ENCODE data around the gene CCDC201. TPM values are rescaled to one million over a fixed set of nuclear protein-coding genes. Genes with fewer than 3 reads are reported as not detected.

CCDC201 gene
- not detected for total RNA-seq

- H3K4me1 ChIP-seq (ENCODE audit: insufficient read depth, low read length), result no peaks in the 10 kb centered on the region
- no peak within 1 kb of the TSS for H3K4me3 ChIP-seq (ENCODE audit: low read length)
- H3K27me3 ChIP-seq (ENCODE audit: insufficient read depth, low read length), result no peaks in the 10 kb centered on the region
- no peaks in the 10 kb centered on the region for H3K9me3 ChIP-seq (ENCODE audit: low read depth, low read length)
Measured at GRCh38 chr7:45873035-45873354, at the start of gene CCDC201. Gene CCDC201, minus strand, starts transcription at chr7:45873082. Its CDS starts 75 bp downstream, at chr7:45873007.

GRCh38 chr7:45921699-45922519, 49.0 kb upstream of the CCDC201 start:
- Histone ChIP-seq H3K27me3 (ENCODE audit: insufficient read depth, low read length) (peaks cover 65% of the 10 kb centered on the region), H3K4me3 (ENCODE audit: low read length) (no peak overlapping the region), H3K9me3 (ENCODE audit: low read depth, low read length) (no peaks in the 10 kb centered on the region), H3K4me1 (ENCODE audit: insufficient read depth, low read length) (no peaks in the 10 kb centered on the region)

- Histone ChIP-seq H3K27me3 (ENCODE audit: insufficient read depth, low read length) (peaks cover 65% of the 10 kb centered on the region), H3K9me3 (ENCODE audit: low read depth, low read length) (no peaks in the 10 kb centered on the region), H3K4me3 (ENCODE audit: low read length) (no peak overlapping the region), H3K4me1 (ENCODE audit: insufficient read depth, low read length) (no peaks in the 10 kb centered on the region)
Measured at GRCh38 chr7:45921381-45921698, 48.5 kb upstream of the CCDC201 start.

GRCh38 chr7:45920502-45921380, 47.9 kb upstream of the CCDC201 start, which contains the start of gene IGFBP3:
Gene IGFBP3, minus strand, starts transcription at chr7:45921272. Its CDS starts 132 bp downstream, at chr7:45921140.
- Histone ChIP-seq H3K4me1 (ENCODE audit: insufficient read depth, low read length) (no peaks in the 10 kb centered on the region), H3K27me3 (ENCODE audit: insufficient read depth, low read length) (peaks cover 65% of the 10 kb centered on the region), H3K4me3 (ENCODE audit: low read length) (no peak within 1 kb of the TSS), H3K9me3 (ENCODE audit: low read depth, low read length) (no peaks in the 10 kb centered on the region)

- Histone ChIP-seq H3K4me1 (ENCODE audit: insufficient read depth, low read length) (no peaks in the 10 kb centered on the region), H3K9me3 (ENCODE audit: low read depth, low read length) (no peaks in the 10 kb centered on the region), H3K4me3 (ENCODE audit: low read length) (no peak overlapping the region), H3K27me3 (ENCODE audit: insufficient read depth, low read length) (peaks cover 62% of the 10 kb centered on the region)
Measured at GRCh38 chr7:45919993-45920459, 47.1 kb upstream of the CCDC201 start.

- no peak overlapping the region for H3K4me3 ChIP-seq (ENCODE audit: low read length)
- H3K27me3 ChIP-seq (ENCODE audit: insufficient read depth, low read length), result peaks cover 56% of the 10 kb centered on the region
- no peaks in the 10 kb centered on the region for H3K9me3 ChIP-seq (ENCODE audit: low read depth, low read length)
Measured at GRCh38 chr7:45919231-45919784, 46.4 kb upstream of the CCDC201 start.

GRCh38 chr7:45918556-45918955, 45.7 kb upstream of the CCDC201 start:
- no peaks in the 10 kb centered on the region for H3K4me1 ChIP-seq (ENCODE audit: insufficient read depth, low read length)
- H3K27me3 ChIP-seq (ENCODE audit: insufficient read depth, low read length), result peaks cover 49% of the 10 kb centered on the region
- H3K4me3 ChIP-seq (ENCODE audit: low read length), result no peak overlapping the region
- no peaks in the 10 kb centered on the region for H3K9me3 ChIP-seq (ENCODE audit: low read depth, low read length)

More at GRCh38 chr7:45919231-45919784, 46.4 kb upstream of the CCDC201 start:
- no peaks in the 10 kb centered on the region for H3K4me1 ChIP-seq (ENCODE audit: insufficient read depth, low read length)

- H3K4me3 ChIP-seq (ENCODE audit: low read length), result no peak overlapping the region
- peaks cover 43% of the 10 kb centered on the region for H3K27me3 ChIP-seq (ENCODE audit: insufficient read depth, low read length)
- H3K9me3 ChIP-seq (ENCODE audit: low read depth, low read length), result no peaks in the 10 kb centered on the region
- no peaks in the 10 kb centered on the region for H3K4me1 ChIP-seq (ENCODE audit: insufficient read depth, low read length)
Measured at GRCh38 chr7:45917658-45918057, 44.8 kb upstream of the CCDC201 start.

GRCh38 chr7:45917064-45917463, 44.2 kb upstream of the CCDC201 start:
- H3K4me1 ChIP-seq (ENCODE audit: insufficient read depth, low read length), result no peaks in the 10 kb centered on the region
- H3K27me3 ChIP-seq (ENCODE audit: insufficient read depth, low read length), result peaks cover 37% of the 10 kb centered on the region
- H3K4me3 ChIP-seq (ENCODE audit: low read length), result no peak overlapping the region
- H3K9me3 ChIP-seq (ENCODE audit: low read depth, low read length), result no peaks in the 10 kb centered on the region

- Histone ChIP-seq H3K4me1 (ENCODE audit: insufficient read depth, low read length) (no peaks in the 10 kb centered on the region), H3K9me3 (ENCODE audit: low read depth, low read length) (no peaks in the 10 kb centered on the region), H3K4me3 (ENCODE audit: low read length) (no peak overlapping the region), H3K27me3 (ENCODE audit: insufficient read depth, low read length) (peaks cover 29% of the 10 kb centered on the region)
Measured at GRCh38 chr7:45915606-45916005, 42.7 kb upstream of the CCDC201 start.

GRCh38 chr7:45914911-45915310, 42.0 kb upstream of the CCDC201 start:
- Histone ChIP-seq H3K27me3 (ENCODE audit: insufficient read depth, low read length) (peaks cover 23% of the 10 kb centered on the region), H3K9me3 (ENCODE audit: low read depth, low read length) (no peaks in the 10 kb centered on the region), H3K4me3 (ENCODE audit: low read length) (no peak overlapping the region), H3K4me1 (ENCODE audit: insufficient read depth, low read length) (no peaks in the 10 kb centered on the region)

GRCh38 chr7:45912972-45913371, 40.1 kb upstream of the CCDC201 start:
- H3K4me3 ChIP-seq (ENCODE audit: low read length), result no peak overlapping the region
- no peaks in the 10 kb centered on the region for H3K9me3 ChIP-seq (ENCODE audit: low read depth, low read length)
- peaks cover 4% of the 10 kb centered on the region for H3K27me3 ChIP-seq (ENCODE audit: insufficient read depth, low read length)
- H3K4me1 ChIP-seq (ENCODE audit: insufficient read depth, low read length), result no peaks in the 10 kb centered on the region

- no peaks in the 10 kb centered on the region for H3K9me3 ChIP-seq (ENCODE audit: low read depth, low read length)
- no peaks in the 10 kb centered on the region for H3K4me1 ChIP-seq (ENCODE audit: insufficient read depth, low read length)
- no peaks in the 10 kb centered on the region for H3K27me3 ChIP-seq (ENCODE audit: insufficient read depth, low read length)
- no peak overlapping the region for H3K4me3 ChIP-seq (ENCODE audit: low read length)
Measured at GRCh38 chr7:45911311-45911710, 38.4 kb upstream of the CCDC201 start.

GRCh38 chr7:45910855-45911254, 38.0 kb upstream of the CCDC201 start:
- H3K27me3 ChIP-seq (ENCODE audit: insufficient read depth, low read length), result no peaks in the 10 kb centered on the region
- H3K4me1 ChIP-seq (ENCODE audit: insufficient read depth, low read length), result no peaks in the 10 kb centered on the region
- H3K4me3 ChIP-seq (ENCODE audit: low read length), result no peak overlapping the region
- H3K9me3 ChIP-seq (ENCODE audit: low read depth, low read length), result no peaks in the 10 kb centered on the region

GRCh38 chr7:45909561-45909960, 36.7 kb upstream of the CCDC201 start:
- no peaks in the 10 kb centered on the region for H3K4me1 ChIP-seq (ENCODE audit: insufficient read depth, low read length)
- H3K9me3 ChIP-seq (ENCODE audit: low read depth, low read length), result no peaks in the 10 kb centered on the region
- H3K27me3 ChIP-seq (ENCODE audit: insufficient read depth, low read length), result no peaks in the 10 kb centered on the region
- no peak overlapping the region for H3K4me3 ChIP-seq (ENCODE audit: low read length)
